WI38 (cell line): Measurements from ENCODE around the gene C2orf42.
"Not testable (repeated sequence)": the region's sequence is repeated elsewhere in the genome, so short reads cannot be mapped to it uniquely, and the experiment has no call there.

Source experiments
- H3K4me3 ChIP-seq: 2 replicates; pipeline ENCODE4 v1.5.1; 2011; ENCODE audit warnings: low read depth, mild to moderate bottlenecking, control low read depth, low read length
- TF ChIP-seq, protein P1 (sequence below): IDR thresholded peaks from 2 replicates; pipeline ENCODE4 v1.5.1; 2012; ENCODE audit warnings: low read depth, mild to moderate bottlenecking, control low read depth, low read length

Gene C2orf42

DNA sequence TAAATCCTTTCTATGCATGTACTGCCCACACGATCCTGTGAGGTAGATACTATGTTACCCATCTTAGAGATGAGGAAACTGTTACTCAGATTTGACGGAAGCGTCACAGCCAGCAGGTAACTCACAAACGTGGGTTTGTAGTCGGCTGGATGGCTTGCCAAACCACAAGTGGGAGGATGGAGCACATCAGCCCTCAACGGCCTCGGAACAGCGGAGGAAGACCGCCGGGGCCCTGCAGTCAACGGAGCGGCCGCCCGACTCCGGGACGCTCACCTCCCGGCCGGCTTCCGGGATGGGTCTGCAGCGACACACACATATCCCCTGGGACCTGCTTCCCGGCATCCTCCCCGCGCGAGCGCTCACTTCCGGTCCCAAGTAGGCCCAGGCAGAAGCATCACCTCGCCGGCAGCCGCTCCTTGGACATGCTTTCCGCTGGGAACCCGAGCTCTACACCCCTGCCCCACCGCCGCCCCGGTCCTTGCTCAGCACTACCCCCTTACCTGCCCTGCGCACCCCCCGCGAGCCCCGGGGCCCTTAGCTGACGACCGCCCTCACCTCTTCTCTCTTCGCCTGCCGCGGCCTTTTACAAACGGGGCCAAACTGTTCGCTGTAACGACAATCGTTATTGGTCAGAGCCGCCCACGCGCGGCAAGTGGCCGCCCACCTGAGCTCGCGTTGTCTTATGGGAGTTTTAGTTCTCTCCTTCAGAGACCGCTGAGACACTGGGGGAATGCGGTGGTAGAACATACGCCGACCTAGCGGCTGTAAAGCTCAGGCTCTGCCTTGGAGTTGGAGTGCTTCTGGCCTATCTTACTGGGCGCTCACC is at the start of gene C2orf42:
C2orf42 (minus strand) TSS at position 602 of the 826 bp plus-strand sequence. CDS start 9,034 bp downstream, outside the sequence.
- peak within 1 kb of the TSS; percentile 68 for H3K4me3 ChIP-seq
- TF ChIP-seq, protein P1, sequence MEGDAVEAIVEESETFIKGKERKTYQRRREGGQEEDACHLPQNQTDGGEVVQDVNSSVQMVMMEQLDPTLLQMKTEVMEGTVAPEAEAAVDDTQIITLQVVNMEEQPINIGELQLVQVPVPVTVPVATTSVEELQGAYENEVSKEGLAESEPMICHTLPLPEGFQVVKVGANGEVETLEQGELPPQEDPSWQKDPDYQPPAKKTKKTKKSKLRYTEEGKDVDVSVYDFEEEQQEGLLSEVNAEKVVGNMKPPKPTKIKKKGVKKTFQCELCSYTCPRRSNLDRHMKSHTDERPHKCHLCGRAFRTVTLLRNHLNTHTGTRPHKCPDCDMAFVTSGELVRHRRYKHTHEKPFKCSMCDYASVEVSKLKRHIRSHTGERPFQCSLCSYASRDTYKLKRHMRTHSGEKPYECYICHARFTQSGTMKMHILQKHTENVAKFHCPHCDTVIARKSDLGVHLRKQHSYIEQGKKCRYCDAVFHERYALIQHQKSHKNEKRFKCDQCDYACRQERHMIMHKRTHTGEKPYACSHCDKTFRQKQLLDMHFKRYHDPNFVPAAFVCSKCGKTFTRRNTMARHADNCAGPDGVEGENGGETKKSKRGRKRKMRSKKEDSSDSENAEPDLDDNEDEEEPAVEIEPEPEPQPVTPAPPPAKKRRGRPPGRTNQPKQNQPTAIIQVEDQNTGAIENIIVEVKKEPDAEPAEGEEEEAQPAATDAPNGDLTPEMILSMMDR = no peak

DNA sequence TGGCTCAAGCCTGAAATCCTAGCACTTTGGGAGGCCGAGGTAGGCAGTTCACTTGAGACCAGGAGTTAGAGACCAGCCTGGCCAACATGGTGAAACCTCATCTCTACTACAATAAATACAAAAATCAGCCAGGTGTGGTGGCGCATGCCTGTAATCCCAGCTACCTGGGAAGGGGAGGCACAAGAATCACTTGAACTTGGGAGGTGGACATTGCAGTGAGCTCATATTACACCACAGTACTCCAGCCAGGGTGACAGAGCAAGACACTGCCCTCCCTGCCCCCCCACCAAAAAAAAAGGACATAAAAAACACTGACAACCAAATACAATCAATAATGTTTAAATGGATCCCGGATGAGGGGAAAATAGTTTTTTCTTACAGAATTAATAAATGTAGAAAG is 49.8 kb upstream of the C2orf42 start:
- no peak overlapping the region for H3K4me3 ChIP-seq
- TF ChIP-seq, protein P1 = no peak

DNA sequence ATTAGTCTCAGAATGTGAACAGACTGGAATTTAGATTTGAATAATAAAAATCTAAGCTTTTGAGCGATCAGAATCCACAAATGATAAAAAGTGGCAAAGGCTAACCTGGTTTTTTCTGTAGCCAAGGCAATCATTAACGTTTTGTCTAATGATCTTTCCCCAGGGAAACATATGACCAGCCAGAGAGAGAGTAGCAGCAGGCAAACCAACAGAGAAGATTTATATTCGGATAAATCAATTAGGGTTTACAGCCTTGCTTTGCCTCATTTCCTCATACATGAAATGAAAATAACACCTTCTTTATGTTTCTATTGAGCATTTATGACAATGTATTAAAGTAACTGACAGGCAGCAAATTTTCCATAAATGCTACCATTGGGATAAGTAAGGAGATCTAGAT is 43.1 kb upstream of the C2orf42 start:
- TF ChIP-seq, protein P1 = no peak

DNA sequence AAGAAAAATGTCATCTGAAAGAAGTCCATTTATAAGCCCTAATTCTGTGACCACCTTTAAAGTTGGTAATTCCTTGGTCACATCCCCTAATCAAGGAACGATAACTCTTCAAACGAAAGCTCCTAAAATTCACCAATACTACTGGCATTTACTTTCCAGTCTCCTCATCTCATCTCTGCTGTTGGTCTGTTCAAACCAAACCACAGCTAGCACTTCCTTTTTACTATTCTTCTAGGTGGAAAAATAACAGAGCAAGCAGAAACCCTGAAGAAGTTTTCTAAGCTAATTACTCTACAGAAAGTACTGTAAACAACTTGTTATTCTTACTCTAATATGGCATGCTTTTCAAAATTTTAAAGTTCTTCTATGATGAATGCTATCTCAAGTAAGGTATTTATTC is 36.0 kb upstream of the C2orf42 start:
- H3K4me3 ChIP-seq = no peak overlapping the region
- TF ChIP-seq, protein P1 = no peak

More for the DNA sequence above, 43.1 kb upstream of the C2orf42 start:
- no peak overlapping the region for H3K4me3 ChIP-seq

DNA sequence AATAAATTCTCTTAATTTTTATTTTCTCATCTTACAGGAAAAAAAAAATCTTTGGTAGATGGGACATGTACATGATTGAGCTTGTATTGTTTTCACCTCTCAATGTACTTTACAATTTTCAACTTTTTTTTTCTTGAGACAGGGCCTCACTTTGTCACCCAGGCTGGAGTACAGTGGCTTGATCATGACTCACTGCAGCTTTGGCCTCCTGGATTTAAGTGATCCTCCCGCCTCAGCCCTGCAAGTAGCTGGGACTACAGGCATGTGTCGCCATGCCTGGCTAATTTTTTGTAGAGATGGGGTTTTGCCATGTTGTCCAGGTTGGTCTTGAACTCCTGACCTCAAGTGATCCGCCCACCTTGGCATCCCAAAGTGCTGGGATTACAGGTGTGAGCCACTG is 32.5 kb upstream of the C2orf42 start:
- not testable (repeated sequence) for H3K4me3 ChIP-seq

DNA sequence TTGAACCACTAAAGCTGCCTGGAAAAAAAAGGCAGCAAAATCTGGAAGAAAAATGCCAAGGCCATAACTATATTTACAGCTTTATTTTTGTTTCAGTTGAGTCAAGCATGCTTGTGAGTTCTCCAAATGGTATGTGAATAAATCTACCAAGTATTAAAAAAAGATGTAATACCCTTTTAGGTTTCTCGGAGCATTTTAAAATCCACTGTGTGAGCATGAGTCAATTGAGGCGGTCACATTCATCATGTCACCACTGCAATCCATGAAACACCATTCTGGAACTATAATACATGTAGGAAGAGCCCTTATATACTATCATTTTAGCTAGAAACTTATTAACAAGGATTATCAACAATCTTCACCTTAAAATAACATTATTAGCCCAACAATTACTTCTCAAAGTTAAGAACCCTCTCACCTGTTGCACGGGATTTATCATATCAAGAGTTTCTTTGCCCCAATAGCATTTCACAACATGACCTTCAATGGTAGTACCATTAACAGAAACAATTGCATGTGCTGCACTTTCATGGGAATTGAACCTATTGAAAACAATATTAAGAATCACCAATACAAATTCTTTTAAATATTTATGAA is 24.2 kb upstream of the C2orf42 start:
- TF ChIP-seq, protein P1 = no peak
- H3K4me3 ChIP-seq = no peak overlapping the region

DNA sequence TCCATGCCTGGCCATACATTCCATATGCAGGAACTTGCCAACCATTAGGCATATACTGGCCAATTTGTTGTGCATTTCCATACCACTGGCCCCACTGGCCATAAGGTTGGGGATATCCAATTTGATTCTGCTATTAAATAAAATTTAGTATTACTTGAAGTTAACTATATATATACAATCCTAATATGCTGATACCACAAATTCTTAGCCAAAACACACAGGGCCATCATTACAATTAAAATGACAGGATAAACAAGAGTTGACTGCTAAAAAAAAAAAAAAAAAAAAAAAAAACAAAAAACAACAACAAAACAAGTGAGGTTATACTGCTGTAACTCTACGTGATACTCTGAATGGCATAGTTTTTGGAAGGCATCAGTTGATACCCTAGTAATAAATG is 23.5 kb upstream of the C2orf42 start:
- TF ChIP-seq, protein P1 = no peak
- H3K4me3 ChIP-seq = no peak overlapping the region
